ENCODE results near the gene ZNF319. TPM values are rescaled to one million over a fixed set of nuclear protein-coding genes. Genes with fewer than 3 reads are reported as not detected.

Gene ZNF319
- total RNA-seq, 1 donor from 2014 or later: 15.0 TPM

- no peaks in the 10 kb centered on the region for H3K36me3 Mint-ChIP-seq
- no peak overlapping the region for H3K4me3 Mint-ChIP-seq
- no peak for DNase-seq (ENCODE audit: low spot score in 2 of 2, unreplicated experiment in 2 of 2)
- H3K27ac Mint-ChIP-seq: no peak overlapping the region
- no peaks in the 10 kb centered on the region for H3K27me3 Mint-ChIP-seq (ENCODE audit: low read depth)
- no peaks in the 10 kb centered on the region for H3K9me3 Mint-ChIP-seq
- H3K4me1 Mint-ChIP-seq: peaks cover 20% of the 10 kb centered on the region
- TF ChIP-seq CTCF (IDR thresholded peaks at IDR 0.05; ENCODE audit: unreplicated experiment): no peak
Measured at GRCh38 chr16:57960310-57960709, 40.2 kb downstream of the ZNF319 start.

DNA sequence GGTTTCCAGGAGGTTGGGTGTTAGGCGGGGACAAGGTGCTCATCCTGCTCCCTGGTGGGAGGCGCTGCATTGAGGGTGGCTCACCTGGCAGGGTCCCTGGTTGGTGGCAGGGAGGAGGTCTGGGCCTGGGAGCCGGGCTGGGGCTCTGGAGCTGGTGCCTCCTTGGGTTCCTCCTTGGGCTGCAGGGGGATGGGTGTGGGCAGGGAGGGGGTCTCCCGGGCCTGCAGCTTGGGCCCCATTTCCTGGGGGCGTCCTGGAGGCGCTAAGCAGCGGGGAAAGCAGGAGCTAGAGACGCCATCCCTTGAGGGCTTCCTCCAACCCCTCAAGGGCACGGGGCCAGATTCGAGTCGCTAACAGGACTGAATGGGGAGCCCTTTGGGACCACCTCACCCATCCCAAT, 40.7 kb downstream of the ZNF319 start:
- Mint-ChIP-seq H3K27me3 (ENCODE audit: low read depth) (no peaks in the 10 kb centered on the region), H3K4me1 (peaks cover 20% of the 10 kb centered on the region)
- TF ChIP-seq CTCF (IDR thresholded peaks at IDR 0.05; ENCODE audit: unreplicated experiment): no peak

GRCh38 chr16:57959121-57959520, 41.4 kb downstream of the ZNF319 start:
- DNase-seq (ENCODE audit: low spot score in 2 of 2, unreplicated experiment in 2 of 2): no peak
- H3K36me3 Mint-ChIP-seq: no peaks in the 10 kb centered on the region
- H3K27ac Mint-ChIP-seq: peak overlapping the region; percentile 15
- H3K4me1 Mint-ChIP-seq: peaks cover 20% of the 10 kb centered on the region
- TF ChIP-seq CTCF (IDR thresholded peaks at IDR 0.05; ENCODE audit: unreplicated experiment): no peak
- no peaks in the 10 kb centered on the region for H3K27me3 Mint-ChIP-seq (ENCODE audit: low read depth)
- H3K9me3 Mint-ChIP-seq: no peaks in the 10 kb centered on the region
- H3K4me3 Mint-ChIP-seq: no peak overlapping the region

More for the DNA sequence above, 40.7 kb downstream of the ZNF319 start:
- DNase-seq (ENCODE audit: low spot score in 2 of 2, unreplicated experiment in 2 of 2): no peak
- Mint-ChIP-seq H3K9me3 (no peaks in the 10 kb centered on the region), H3K4me3 (no peak overlapping the region), H3K27ac (peak overlapping the region; percentile 28), H3K36me3 (no peaks in the 10 kb centered on the region)

DNA sequence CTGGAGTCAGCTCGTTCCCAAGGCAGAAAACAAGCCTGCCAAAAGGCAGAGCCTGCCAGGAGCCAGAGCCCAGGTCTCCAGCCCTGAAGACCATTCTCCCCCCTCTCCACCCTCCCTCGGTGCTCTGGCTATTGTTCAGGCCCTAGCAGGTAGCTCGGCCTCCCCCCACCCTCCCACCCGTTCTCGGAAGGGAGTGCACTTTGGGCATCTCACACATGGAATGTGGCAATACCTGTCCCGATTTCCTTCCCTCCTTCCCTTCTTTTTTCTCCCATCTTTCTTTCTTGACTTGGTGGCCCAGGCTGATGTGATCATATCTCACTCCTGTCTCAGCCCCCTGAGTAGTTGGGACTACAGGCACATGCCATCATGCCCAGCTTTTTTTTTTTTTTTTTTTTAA, 41.9 kb downstream of the ZNF319 start:
- no peaks in the 10 kb centered on the region for H3K27me3 Mint-ChIP-seq (ENCODE audit: low read depth)

DNA sequence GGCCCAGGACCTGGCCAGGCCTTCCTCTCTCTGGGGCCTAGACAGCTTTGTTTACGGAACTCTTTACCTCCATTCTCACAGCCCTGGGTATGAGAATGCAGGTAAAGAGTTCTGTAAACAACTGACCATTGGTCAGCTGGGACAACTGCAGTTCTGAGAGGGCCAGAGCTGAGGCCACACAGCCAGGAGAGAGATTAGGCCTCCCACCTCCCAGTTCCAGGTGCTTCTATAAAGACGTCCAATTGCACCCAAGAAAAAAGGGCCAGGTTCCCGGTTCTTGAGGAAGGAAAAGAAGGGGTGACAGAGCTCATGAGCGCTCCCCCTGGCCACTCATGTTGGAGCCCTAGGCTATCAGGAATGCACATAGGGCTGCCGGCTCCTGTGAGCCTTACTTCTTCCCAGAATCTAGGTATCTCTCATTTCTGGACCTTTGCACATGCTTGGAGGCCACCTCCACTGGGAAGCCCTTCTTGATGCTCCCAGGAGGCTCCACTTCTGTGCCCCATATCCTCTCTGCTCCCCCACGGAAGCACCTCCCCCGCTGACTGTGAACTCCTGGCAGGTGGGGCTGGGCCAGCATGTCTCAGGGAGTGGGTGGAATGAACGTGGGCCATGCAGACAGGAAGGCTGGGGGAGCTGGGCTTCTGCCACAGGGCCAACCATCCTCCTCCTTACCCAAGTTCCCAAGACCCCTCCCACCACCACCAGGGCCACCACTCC, 42.6 kb downstream of the ZNF319 start:
- H3K27ac Mint-ChIP-seq: no peak overlapping the region
- H3K36me3 Mint-ChIP-seq: no peaks in the 10 kb centered on the region
- no peaks in the 10 kb centered on the region for H3K9me3 Mint-ChIP-seq
- H3K27me3 Mint-ChIP-seq (ENCODE audit: low read depth): no peaks in the 10 kb centered on the region
- no peak overlapping the region for H3K4me3 Mint-ChIP-seq
- DNase-seq (ENCODE audit: low spot score in 2 of 2, unreplicated experiment in 2 of 2): no peak
- TF ChIP-seq CTCF (IDR thresholded peaks at IDR 0.05; ENCODE audit: unreplicated experiment): no peak
- peaks cover 20% of the 10 kb centered on the region for H3K4me1 Mint-ChIP-seq

More for the DNA sequence above, 41.9 kb downstream of the ZNF319 start:
- Mint-ChIP-seq H3K9me3 (no peaks in the 10 kb centered on the region), H3K36me3 (no peaks in the 10 kb centered on the region), H3K27ac (no peak overlapping the region), H3K4me3 (no peak overlapping the region), H3K4me1 (peaks cover 20% of the 10 kb centered on the region)
- no peak for DNase-seq (ENCODE audit: low spot score in 2 of 2, unreplicated experiment in 2 of 2)
- no peak for TF ChIP-seq CTCF (IDR thresholded peaks at IDR 0.05; ENCODE audit: unreplicated experiment)
